Ectodermal cell (in vitro differentiated cells): ENCODE data around the gene NCAPD2.
"Not testable (repeated sequence)": the region's sequence is repeated elsewhere in the genome, so short reads cannot be mapped to it uniquely, and the experiment has no call there.

ENCODE experiments used
- H3K27ac ChIP-seq: 2 replicates; pipeline ENCODE4 v1.7.0; 2013; ENCODE audit warnings: mild to moderate bottlenecking, low read depth, low read length; ENCODE audit not compliant: insufficient read depth, poor library complexity, severe bottlenecking
- H3K27me3 ChIP-seq: 2 replicates; pipeline ENCODE4 v1.7.0; 2013; ENCODE audit warnings: mild to moderate bottlenecking, low read length; ENCODE audit not compliant: insufficient read depth, control insufficient read depth, poor library complexity, severe bottlenecking
- H3K36me3 ChIP-seq: one replicate; pipeline ENCODE4 v1.7.0; 2013; ENCODE audit warnings: low read length; ENCODE audit not compliant: control insufficient read depth, insufficient read depth
- H3K4me1 ChIP-seq: one replicate; pipeline ENCODE4 v1.7.0; 2013; ENCODE audit warnings: low read length; ENCODE audit not compliant: control insufficient read depth, insufficient read depth
- H3K4me3 ChIP-seq: 2 replicates; pipeline ENCODE4 v1.7.0; 2013; ENCODE audit warnings: low read depth, low read length, control low read depth; ENCODE audit not compliant: insufficient read depth
- H3K9me3 ChIP-seq: 2 replicates; pipeline ENCODE4 v1.7.0; 2013; ENCODE audit warnings: mild to moderate bottlenecking, low read length, moderate library complexity; ENCODE audit not compliant: control insufficient read depth
- WGBS, 2 experiments: methylation state at CpG; one replicate each; pipeline ENCODE4 v1.1.7; 2013; ENCODE audit warnings: missing lambda C conversion rate in 2 of 2; 5-methylcytosine and 5-hydroxymethylcytosine counted together

The NCAPD2 gene

GRCh38 chr12:6558014-6558760 is 64.3 kb downstream of the NCAPD2 start:
- peaks cover 32% of the 10 kb centered on the region for H3K36me3 ChIP-seq
- 82% methylated on average over 12 to 14 of the region's 14 CpGs for WGBS, 2 experiments
- not testable (repeated sequence) for H3K27me3 ChIP-seq

DNA sequence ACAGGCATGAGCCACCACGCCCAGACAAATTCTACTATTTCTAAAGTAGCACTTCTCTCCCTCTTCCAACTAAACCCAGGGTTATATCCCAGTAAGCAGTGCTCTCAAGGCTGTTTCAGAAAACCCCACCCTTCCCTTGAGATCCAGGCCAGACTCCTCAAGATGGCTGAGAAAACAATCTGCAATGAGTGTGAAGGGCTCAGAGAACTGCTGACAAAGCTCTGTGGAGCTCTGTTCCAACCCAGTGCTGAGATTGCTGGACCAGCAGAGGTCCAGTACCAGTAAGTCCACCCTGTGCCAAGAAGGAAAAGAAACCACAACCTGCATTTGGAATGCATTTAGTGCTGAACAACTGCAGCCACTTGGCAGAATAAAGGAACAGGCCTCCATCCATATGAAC is 65.6 kb downstream of the NCAPD2 start:
- WGBS, 2 experiments = 92 to 98% methylated on average over 1 of the region's 1 CpG
- H3K36me3 ChIP-seq = peaks cover 33% of the 10 kb centered on the region

More at GRCh38 chr12:6558014-6558760, 64.3 kb downstream of the NCAPD2 start:
- H3K27ac ChIP-seq, H3K4me3 ChIP-seq, H3K4me1 ChIP-seq, H3K9me3 ChIP-seq: not testable (repeated sequence)

DNA sequence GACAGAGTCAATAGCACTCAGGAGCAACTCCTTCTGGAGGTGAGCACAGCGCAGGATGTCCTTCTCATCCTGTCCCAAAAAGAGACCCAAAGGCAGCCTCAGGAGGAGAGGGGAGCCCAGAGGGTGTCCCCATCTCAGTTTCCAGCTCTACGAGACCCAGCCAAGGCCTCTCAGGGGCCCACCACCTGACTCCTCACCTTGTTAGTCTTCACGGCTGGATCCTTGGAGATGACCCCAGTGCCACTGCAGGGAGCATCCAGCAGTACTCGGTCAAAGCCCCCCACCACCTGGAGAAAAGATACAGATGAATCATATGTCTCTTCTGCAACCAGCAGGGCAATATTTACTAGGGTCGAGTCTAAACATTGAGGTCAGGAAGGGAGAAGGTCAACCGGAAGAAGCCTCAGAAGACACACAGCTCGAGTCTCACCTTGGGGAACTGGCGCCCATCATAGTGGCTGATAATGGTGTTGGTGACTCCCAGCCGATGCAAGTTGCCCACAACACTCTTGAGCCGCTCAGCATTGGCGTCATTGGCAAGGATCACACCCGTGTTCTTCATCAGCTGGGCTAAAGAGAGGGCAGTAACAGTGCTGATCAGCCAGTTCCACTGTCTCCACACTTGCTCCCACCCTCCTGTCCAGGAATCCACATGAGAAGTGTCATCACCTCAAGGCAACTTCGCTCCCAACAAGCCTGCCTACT is 66.8 kb downstream of the NCAPD2 start:
- no peaks in the 10 kb centered on the region for H3K27me3 ChIP-seq
- H3K36me3 ChIP-seq = peaks cover 33% of the 10 kb centered on the region
- WGBS, 2 experiments = 94 to 96% methylated on average over 13 of the region's 13 CpGs
- no peak overlapping the region for H3K27ac ChIP-seq
- H3K9me3 ChIP-seq = no peaks in the 10 kb centered on the region
- H3K4me1 ChIP-seq = no peaks in the 10 kb centered on the region
- H3K4me3 ChIP-seq = no peak overlapping the region

More for the DNA sequence above, 65.6 kb downstream of the NCAPD2 start:
- Histone ChIP-seq H3K27ac (no peak overlapping the region), H3K9me3 (no peaks in the 10 kb centered on the region), H3K27me3 (no peaks in the 10 kb centered on the region), H3K4me1 (peaks cover 4% of the 10 kb centered on the region), H3K4me3 (no peak overlapping the region)

- Histone ChIP-seq H3K27ac (no peak overlapping the region), H3K36me3 (peaks cover 43% of the 10 kb centered on the region), H3K27me3 (no peaks in the 10 kb centered on the region), H3K4me1 (no peaks in the 10 kb centered on the region), H3K9me3 (no peaks in the 10 kb centered on the region), H3K4me3 (no peak overlapping the region)
- WGBS, 2 experiments = 95 to 97% methylated on average over 10 of the region's 10 CpGs
These were observed 69.0 kb downstream of the NCAPD2 start for GRCh38 chr12:6562881-6563280.

DNA sequence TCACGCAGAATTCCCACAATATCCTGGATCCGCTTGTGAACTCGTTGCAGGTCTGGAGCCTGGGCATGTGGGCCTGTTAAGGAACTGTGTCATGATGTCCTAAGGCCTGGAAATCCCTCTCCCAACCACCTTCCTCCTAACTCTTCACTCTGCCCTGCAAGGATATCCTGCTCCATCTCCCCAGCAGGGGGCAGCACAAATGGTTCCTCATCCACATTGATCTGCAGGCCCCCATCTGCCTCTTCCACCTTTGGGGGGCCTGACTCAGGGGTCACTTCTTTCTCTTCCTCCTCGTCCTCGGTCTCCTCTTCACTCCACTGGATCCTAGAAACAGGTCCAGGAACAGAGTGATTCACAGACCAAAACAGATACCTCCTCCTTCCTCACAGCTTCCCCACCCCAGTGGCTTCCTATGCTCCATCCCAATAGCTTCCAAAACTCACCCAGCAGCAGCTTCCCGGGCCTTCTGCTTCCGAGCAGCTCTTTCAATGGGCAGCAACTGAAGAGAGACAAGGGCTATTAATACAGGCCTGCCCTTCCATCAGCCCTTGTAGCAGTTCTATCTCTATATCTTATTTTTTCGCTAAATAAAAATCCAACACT is 69.6 kb downstream of the NCAPD2 start:
- H3K36me3 ChIP-seq = peaks cover 43% of the 10 kb centered on the region
- H3K9me3 ChIP-seq = no peaks in the 10 kb centered on the region
- no peaks in the 10 kb centered on the region for H3K4me1 ChIP-seq
- H3K27me3 ChIP-seq = no peaks in the 10 kb centered on the region
- WGBS, 2 experiments = 87 to 88% methylated on average over 7 to 8 of the region's 8 CpGs
- no peak overlapping the region for H3K4me3 ChIP-seq
- H3K27ac ChIP-seq = no peak overlapping the region

DNA sequence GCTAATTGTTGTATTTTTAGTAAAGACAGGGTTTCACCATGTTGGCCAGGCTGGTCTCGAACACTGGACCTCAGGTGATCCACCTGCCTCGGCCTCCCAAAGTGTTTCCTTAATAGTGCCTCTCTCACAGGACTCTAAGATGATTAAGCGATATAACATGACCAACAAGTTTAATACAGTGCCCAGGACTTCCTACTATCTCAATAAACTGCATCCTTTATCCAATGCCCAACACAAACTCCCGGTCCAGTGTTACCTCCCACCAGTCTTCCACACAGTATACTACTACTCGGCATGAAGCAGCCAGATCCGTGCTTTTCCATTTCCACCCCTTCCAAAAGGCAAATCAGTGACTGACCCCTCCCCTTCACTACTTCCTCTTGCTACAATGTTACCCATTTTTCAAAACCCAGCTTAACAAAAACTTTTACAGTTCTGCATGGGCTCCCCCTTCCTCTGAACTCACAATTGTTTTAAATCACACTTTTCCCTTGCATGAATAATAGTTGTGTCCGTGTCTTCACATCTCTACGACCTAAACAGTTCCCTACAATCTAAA is 73.3 kb downstream of the NCAPD2 start:
- no peak overlapping the region for H3K27ac ChIP-seq
- 56 to 60% methylated on average over 8 of the region's 8 CpGs for WGBS, 2 experiments
- no peaks in the 10 kb centered on the region for H3K9me3 ChIP-seq
- peaks cover 26% of the 10 kb centered on the region for H3K36me3 ChIP-seq
- H3K27me3 ChIP-seq = no peaks in the 10 kb centered on the region
- peak overlapping the region; percentile 89 for H3K4me3 ChIP-seq
- no peaks in the 10 kb centered on the region for H3K4me1 ChIP-seq

DNA sequence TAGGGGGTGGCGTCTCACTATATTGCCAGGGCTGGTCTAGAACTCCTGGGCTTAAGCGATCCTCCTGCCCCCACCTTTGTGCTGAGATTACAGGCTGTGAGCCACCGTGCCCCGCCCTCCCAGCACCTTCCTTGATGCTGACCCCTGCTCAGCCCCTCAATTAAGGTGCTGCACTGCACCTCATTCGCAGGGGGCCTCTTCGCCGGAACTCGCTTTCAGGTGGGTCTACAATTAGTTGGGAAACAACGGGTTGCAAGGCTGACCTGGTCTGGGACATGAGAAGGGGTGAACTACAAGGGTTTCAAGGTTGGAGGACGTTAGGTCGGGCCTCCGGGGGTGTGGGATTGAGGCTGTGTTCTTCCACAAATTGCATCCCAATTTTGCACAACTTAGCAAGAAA is 75.4 kb downstream of the NCAPD2 start:
- WGBS, 2 experiments = 91 to 94% methylated on average over 9 to 12 of the region's 12 CpGs
- no peak overlapping the region for H3K4me3 ChIP-seq

GRCh38 chr12:6569786-6570185 is 75.9 kb downstream of the NCAPD2 start:
- Histone ChIP-seq H3K4me1 (no peaks in the 10 kb centered on the region), H3K27me3 (no peaks in the 10 kb centered on the region), H3K36me3 (peaks cover 24% of the 10 kb centered on the region), H3K9me3 (no peaks in the 10 kb centered on the region), H3K27ac (no peak overlapping the region), H3K4me3 (no peak overlapping the region)
- 94 to 98% methylated on average over 7 of the region's 7 CpGs for WGBS, 2 experiments

More for the DNA sequence above, 75.4 kb downstream of the NCAPD2 start:
- Histone ChIP-seq H3K27me3 (no peaks in the 10 kb centered on the region), H3K4me1 (no peaks in the 10 kb centered on the region), H3K9me3 (no peaks in the 10 kb centered on the region), H3K36me3 (peaks cover 19% of the 10 kb centered on the region), H3K27ac (no peak overlapping the region)

DNA sequence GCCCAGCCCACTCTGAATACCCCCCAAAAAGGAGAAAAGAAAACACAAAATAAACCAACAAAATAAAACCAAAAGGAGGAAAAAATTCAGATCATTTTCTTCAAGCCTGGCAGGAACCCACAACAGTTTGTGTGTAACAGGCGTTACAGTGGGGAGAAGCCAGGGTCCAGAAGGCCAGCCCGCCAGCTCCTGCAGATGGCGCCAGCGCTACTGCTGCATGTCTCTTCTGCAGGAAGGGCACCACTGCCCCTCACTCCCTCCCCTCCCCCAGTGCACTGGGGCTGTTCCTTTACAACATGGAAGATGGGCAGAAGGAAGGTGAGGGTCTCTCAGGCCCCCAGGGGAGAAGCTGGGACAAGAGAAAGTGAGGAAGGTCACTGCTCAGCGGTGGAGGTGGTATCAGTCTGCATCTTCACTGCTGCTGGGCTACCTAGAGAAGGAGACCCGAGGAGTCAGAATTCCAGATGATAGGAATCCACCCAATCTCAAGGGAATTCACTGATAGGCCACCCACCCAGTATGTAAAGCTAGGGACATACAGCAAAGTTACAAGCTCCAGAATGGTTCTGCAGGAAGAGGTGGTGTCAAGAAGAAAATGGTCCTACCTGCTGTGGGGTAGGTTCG is 76.5 kb downstream of the NCAPD2 start:
- Histone ChIP-seq H3K36me3 (peaks cover 27% of the 10 kb centered on the region), H3K9me3 (no peaks in the 10 kb centered on the region), H3K27ac (no peak overlapping the region), H3K4me3 (no peak overlapping the region), H3K4me1 (no peaks in the 10 kb centered on the region), H3K27me3 (no peaks in the 10 kb centered on the region)
- WGBS, 2 experiments = 76 to 78% methylated on average over 7 of the region's 7 CpGs
